HepG2 (cell line): ENCODE data around the gene ODAPH. TPM values are rescaled to one million over a fixed set of nuclear protein-coding genes. Genes with fewer than 3 reads are reported as not detected.

Experiments
- CBX5 ChIP-seq: sonication (generic); formaldehyde crosslinking; IDR thresholded peaks from 2 replicates; pipeline ENCODE4 v1.4.0; 2020; ENCODE audit warnings: missing genetic modification reagents, borderline replicate concordance
- CCAR2 ChIP-seq: fragments of 200-400 bp; formaldehyde crosslinking; optimal IDR thresholded peaks from 2 replicates; pipeline ENCODE3; 2018; ENCODE audit warnings: low read depth, mild to moderate bottlenecking, low read length, moderate library complexity
- SNRNP70 ChIP-seq: fragments of 200-400 bp; formaldehyde crosslinking; IDR thresholded peaks from 2 replicates; pipeline ENCODE4 v1.6.1; 2017; ENCODE audit warnings: mild to moderate bottlenecking, low read depth, low read length, moderate library complexity
- TBX3 ChIP-seq: fragments of 450-650 bp; IDR thresholded peaks from 2 replicates; pipeline ENCODE4 v1.6.1; 2017; ENCODE audit warnings: antibody characterized with exemption, mild to moderate bottlenecking, inconsistent platforms, borderline replicate concordance
- TOPORS ChIP-seq: sonication (generic); formaldehyde crosslinking; IDR thresholded peaks from 2 replicates; pipeline ENCODE4 v1.8.0; 2023; ENCODE audit warnings: mild to moderate bottlenecking, missing genetic modification reagents
- ZBTB7A ChIP-seq: sonication (generic); formaldehyde crosslinking; IDR thresholded peaks from 2 replicates; pipeline ENCODE4 v1.8.0; 2022; ENCODE audit warnings: mild to moderate bottlenecking, missing genetic modification reagents
- ZNF326 ChIP-seq: sonication (generic); formaldehyde crosslinking; IDR thresholded peaks from 2 replicates; pipeline ENCODE4 v1.4.0; 2020; ENCODE audit warnings: missing genetic modification reagents, borderline replicate concordance
- ZNF550 ChIP-seq: sonication (generic); formaldehyde crosslinking; IDR thresholded peaks from 2 replicates; pipeline ENCODE4 v1.4.0; 2020; ENCODE audit warnings: mild to moderate bottlenecking, missing genetic modification reagents, borderline replicate concordance
- polyA plus RNA-seq, 8 experiments: library from polyadenylated mRNA; depleted of rRNA in 3 of 8; stranded (reverse) in 7 of 8; unstranded in 1 of 8; fragments of >200 nt; fragmentation: Illumina TruSeq in 4 of 8; extraction: Trizol in 4 of 8; gene quantifications; 2 replicates each; pipeline versions ENCODE4 v1.2.1 to v1.2.3, GENCODE V29; 2011 to 2016; ENCODE audit warnings: low read depth in 4 of 8, missing spikeins in 1 of 8, mixed read lengths in 1 of 8; ENCODE audit not compliant: insufficient read depth in 1 of 8
- total RNA-seq, 5 experiments: library from RNA; depleted of rRNA; stranded (reverse); fragments of >200 nt; fragmentation: Illumina TruSeq; extraction: Trizol; gene quantifications; 2 replicates each; pipeline ENCODE4 v1.2.3, GENCODE V29; 2016; ENCODE audit warnings: low read depth in 1 of 5
- TF ChIP-seq, protein P1 (sequence below): sonication (generic); formaldehyde crosslinking; IDR thresholded peaks from 2 replicates; pipeline ENCODE4 v1.8.0; 2022; ENCODE audit warnings: mild to moderate bottlenecking, missing genetic modification reagents; ENCODE audit not compliant: insufficient replicate concordance
- TF ChIP-seq, protein P2 (sequence below): sonication (generic); formaldehyde crosslinking; IDR thresholded peaks from 2 replicates; pipeline ENCODE4 v1.9.0; 2021; ENCODE audit warnings: missing genetic modification reagents, mild to moderate bottlenecking, borderline replicate concordance
- TF ChIP-seq, protein P3 (sequence below): sonication (generic); formaldehyde crosslinking; conservative IDR thresholded peaks from 2 replicates; pipeline ENCODE4 v1.4.0; 2020; ENCODE audit warnings: mild to moderate bottlenecking, missing genetic modification reagents, moderate library complexity
- TF ChIP-seq, protein P4 (sequence below): sonication (generic); formaldehyde crosslinking; IDR thresholded peaks from 2 replicates; pipeline ENCODE4 v1.4.0; 2020; ENCODE audit warnings: low read depth, mild to moderate bottlenecking, missing genetic modification reagents
- TF ChIP-seq, protein P5 (sequence below): sonication (generic); formaldehyde crosslinking; IDR thresholded peaks from 2 replicates; pipeline ENCODE4 v1.8.0; 2022; ENCODE audit warnings: missing genetic modification reagents, mild to moderate bottlenecking, inconsistent platforms, borderline replicate concordance
- TF ChIP-seq, protein P6 (sequence below): sonication (generic); formaldehyde crosslinking; IDR thresholded peaks from 2 replicates; pipeline ENCODE4 v1.4.0; 2020; ENCODE audit warnings: low read depth, mild to moderate bottlenecking, missing genetic modification reagents
- TF ChIP-seq, protein P7 (sequence below): sonication (generic); formaldehyde crosslinking; IDR thresholded peaks from 2 replicates; pipeline ENCODE4 v1.5.0; 2020; ENCODE audit warnings: missing genetic modification reagents

Gene ODAPH
- total and polyA plus RNA-seq, 2 of the 13 experiments (the other 11 are each of a cell fraction or from before 2014, with no cell fraction given) = 0.50 TPM; not detected in 1

DNA sequence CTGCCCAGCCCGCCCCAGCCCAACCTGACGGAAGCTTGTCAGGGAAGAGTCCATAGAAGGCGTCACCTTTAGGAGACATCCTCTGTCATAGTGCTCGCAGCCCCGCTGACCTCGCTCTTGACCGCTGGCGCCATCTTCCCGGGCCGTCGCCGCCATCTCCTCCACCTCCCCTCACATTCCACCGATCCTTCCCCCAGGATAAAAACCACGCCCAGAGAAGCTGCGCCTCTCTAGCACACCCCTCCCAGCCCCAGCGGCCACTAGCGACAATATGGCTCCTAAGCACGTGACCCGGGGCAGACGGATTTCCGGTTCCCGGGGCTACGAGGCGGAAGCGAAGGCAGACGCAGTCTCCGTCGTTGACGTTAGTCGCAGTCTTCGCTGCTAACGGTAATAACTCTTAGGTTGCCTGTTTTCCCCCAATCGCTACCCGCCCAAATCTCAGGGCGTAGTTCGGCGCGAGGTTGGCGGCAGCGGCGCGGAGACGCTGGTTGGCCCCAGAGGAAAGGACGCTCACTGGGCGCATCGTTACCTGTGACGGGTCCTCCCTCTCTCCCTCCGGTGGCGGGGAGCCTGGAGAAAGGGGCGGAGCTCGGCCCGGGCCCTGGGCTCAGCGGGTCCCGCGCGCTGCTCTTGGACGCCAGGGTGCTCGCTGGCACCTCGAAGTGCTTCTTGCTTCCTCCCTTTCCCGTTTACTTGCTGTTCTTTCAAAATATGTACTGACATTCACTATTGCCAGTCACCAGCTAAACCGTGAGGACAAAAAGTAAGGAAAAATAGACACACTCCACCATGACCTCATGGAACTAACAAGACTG is 41.5 kb upstream of the ODAPH start, which contains the start of the genes RCHY1 and THAP6 (continued):
- TF ChIP-seq, protein P1, sequence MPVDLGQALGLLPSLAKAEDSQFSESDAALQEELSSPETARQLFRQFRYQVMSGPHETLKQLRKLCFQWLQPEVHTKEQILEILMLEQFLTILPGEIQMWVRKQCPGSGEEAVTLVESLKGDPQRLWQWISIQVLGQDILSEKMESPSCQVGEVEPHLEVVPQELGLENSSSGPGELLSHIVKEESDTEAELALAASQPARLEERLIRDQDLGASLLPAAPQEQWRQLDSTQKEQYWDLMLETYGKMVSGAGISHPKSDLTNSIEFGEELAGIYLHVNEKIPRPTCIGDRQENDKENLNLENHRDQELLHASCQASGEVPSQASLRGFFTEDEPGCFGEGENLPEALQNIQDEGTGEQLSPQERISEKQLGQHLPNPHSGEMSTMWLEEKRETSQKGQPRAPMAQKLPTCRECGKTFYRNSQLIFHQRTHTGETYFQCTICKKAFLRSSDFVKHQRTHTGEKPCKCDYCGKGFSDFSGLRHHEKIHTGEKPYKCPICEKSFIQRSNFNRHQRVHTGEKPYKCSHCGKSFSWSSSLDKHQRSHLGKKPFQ (CRISPR knock-in tag) = no peak
- TF ChIP-seq SNRNP70 = no peak
- TF ChIP-seq, protein P2, sequence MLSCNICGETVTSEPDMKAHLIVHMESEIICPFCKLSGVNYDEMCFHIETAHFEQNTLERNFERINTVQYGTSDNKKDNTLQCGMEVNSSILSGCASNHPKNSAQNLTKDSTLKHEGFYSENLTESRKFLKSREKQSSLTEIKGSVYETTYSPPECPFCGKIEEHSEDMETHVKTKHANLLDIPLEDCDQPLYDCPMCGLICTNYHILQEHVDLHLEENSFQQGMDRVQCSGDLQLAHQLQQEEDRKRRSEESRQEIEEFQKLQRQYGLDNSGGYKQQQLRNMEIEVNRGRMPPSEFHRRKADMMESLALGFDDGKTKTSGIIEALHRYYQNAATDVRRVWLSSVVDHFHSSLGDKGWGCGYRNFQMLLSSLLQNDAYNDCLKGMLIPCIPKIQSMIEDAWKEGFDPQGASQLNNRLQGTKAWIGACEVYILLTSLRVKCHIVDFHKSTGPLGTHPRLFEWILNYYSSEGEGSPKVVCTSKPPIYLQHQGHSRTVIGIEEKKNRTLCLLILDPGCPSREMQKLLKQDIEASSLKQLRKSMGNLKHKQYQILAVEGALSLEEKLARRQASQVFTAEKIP (CRISPR knock-in tag) = no peak
- TF ChIP-seq TOPORS (CRISPR knock-in tag) = peak; percentile 89; the same call in 1 of the 2 replicates
- TF ChIP-seq, protein P3, sequence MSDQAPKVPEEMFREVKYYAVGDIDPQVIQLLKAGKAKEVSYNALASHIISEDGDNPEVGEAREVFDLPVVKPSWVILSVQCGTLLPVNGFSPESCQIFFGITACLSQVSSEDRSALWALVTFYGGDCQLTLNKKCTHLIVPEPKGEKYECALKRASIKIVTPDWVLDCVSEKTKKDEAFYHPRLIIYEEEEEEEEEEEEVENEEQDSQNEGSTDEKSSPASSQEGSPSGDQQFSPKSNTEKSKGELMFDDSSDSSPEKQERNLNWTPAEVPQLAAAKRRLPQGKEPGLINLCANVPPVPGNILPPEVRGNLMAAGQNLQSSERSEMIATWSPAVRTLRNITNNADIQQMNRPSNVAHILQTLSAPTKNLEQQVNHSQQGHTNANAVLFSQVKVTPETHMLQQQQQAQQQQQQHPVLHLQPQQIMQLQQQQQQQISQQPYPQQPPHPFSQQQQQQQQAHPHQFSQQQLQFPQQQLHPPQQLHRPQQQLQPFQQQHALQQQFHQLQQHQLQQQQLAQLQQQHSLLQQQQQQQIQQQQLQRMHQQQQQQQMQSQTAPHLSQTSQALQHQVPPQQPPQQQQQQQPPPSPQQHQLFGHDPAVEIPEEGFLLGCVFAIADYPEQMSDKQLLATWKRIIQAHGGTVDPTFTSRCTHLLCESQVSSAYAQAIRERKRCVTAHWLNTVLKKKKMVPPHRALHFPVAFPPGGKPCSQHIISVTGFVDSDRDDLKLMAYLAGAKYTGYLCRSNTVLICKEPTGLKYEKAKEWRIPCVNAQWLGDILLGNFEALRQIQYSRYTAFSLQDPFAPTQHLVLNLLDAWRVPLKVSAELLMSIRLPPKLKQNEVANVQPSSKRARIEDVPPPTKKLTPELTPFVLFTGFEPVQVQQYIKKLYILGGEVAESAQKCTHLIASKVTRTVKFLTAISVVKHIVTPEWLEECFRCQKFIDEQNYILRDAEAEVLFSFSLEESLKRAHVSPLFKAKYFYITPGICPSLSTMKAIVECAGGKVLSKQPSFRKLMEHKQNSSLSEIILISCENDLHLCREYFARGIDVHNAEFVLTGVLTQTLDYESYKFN (CRISPR knock-in tag) = peak; percentile 73
- TF ChIP-seq, protein P4, sequence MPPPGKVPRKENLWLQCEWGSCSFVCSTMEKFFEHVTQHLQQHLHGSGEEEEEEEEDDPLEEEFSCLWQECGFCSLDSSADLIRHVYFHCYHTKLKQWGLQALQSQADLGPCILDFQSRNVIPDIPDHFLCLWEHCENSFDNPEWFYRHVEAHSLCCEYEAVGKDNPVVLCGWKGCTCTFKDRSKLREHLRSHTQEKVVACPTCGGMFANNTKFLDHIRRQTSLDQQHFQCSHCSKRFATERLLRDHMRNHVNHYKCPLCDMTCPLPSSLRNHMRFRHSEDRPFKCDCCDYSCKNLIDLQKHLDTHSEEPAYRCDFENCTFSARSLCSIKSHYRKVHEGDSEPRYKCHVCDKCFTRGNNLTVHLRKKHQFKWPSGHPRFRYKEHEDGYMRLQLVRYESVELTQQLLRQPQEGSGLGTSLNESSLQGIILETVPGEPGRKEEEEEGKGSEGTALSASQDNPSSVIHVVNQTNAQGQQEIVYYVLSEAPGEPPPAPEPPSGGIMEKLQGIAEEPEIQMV (CRISPR knock-in tag) = no peak
- TF ChIP-seq ZNF326 (CRISPR knock-in tag) = no peak
- peak; percentile 25; the same call in 1 of the 2 replicates for TF ChIP-seq TBX3
- TF ChIP-seq ZNF550 (CRISPR knock-in tag) = no peak
- peak; percentile 64; the same call in 1 of the 2 replicates for TF ChIP-seq CBX5 (CRISPR knock-in tag)
- TF ChIP-seq, protein P5, sequence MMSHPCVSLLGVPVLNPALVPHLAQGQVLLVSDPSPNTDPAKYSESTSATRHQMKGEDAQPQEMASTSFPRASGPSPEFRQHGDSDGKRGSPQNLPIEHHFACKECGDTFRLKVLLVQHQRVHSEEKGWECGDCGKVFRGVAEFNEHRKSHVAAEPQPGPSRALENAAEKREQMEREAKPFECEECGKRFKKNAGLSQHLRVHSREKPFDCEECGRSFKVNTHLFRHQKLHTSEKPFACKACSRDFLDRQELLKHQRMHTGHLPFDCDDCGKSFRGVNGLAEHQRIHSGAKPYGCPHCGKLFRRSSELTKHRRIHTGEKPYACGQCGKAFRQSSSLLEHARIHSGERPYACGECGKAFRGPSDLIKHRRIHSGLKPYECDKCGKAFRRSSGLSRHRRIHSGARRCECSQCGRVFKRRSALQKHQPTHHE = peak; percentile 7; the same call in 1 of the 2 replicates
- TF ChIP-seq ZBTB7A (CRISPR knock-in tag) = no peak
- TF ChIP-seq, protein P6, sequence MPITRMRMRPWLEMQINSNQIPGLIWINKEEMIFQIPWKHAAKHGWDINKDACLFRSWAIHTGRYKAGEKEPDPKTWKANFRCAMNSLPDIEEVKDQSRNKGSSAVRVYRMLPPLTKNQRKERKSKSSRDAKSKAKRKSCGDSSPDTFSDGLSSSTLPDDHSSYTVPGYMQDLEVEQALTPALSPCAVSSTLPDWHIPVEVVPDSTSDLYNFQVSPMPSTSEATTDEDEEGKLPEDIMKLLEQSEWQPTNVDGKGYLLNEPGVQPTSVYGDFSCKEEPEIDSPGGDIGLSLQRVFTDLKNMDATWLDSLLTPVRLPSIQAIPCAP (CRISPR knock-in tag) = no peak
- TF ChIP-seq CCAR2 = peak; percentile 11
- TF ChIP-seq, protein P7, sequence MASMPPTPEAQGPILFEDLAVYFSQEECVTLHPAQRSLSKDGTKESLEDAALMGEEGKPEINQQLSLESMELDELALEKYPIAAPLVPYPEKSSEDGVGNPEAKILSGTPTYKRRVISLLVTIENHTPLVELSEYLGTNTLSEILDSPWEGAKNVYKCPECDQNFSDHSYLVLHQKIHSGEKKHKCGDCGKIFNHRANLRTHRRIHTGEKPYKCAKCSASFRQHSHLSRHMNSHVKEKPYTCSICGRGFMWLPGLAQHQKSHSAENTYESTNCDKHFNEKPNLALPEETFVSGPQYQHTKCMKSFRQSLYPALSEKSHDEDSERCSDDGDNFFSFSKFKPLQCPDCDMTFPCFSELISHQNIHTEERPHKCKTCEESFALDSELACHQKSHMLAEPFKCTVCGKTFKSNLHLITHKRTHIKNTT (CRISPR knock-in tag) = no peak
